Activated CD4-positive, alpha-beta T cell treated with anti-CD3 and anti-CD28 coated beads, Interleukin-2, amount 50 U/mL, for 4 hours (primary cell): ENCODE measurements around the gene GAREM1.

Source experiments
- DNase-seq, 2 experiments: peaks; one replicate each; pipeline ENCODE4 v3.0.0-alpha.2; 2020

GAREM1 gene

GRCh38 chr18:32286749-32287148, 183.9 kb downstream of the GAREM1 start:
- DNase-seq = no peak

GRCh38 chr18:32284284-32284683, 186.4 kb downstream of the GAREM1 start:
- DNase-seq = no peak

DNA sequence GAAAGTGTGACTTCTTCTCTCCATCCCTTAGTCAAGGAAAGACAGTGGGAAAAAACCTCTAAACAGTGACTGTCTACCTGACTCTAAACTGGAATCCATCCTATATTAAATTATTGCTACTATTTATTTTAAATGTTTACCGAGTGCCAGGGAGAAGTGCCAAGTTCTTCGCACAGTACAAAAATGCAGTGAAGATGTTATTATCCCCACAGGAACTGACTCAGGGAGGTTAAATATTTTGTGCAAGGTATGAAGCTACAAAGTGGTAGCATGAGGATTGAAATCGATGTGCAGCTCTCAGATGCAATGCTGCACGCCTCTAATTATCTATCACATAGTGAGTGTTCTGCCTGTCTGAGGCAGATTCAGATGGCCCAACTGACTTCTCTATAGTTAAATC, 189.8 kb downstream of the GAREM1 start:
- no peak for DNase-seq

DNA sequence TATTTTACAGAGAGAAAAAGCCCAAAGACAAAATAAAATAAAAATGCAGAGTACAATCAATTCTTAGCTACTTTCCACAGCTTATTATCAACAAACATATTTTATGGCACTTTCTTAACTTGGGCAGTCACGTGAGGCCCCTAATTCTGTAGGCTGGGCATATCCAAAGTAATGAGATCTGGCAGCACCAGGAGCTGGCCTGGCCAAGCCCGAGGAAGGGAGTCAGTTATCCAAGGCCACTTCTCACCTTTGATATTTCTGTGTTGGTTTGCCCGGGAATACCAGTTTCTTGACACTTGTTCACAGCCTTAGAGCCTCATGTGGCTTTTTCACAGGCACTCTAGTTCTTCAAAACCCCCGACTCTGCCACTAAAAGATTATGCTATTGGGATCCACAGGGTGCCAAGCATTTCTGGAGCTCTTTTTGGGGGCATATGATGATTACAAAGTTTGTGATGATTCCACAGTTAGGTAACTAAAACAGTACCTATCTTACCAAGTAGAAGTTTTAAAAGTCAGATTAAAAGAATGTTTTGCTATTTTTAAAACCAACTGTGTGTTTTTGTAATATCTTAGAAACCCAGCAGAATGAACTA, 190.4 kb downstream of the GAREM1 start:
- no peak for DNase-seq

DNA sequence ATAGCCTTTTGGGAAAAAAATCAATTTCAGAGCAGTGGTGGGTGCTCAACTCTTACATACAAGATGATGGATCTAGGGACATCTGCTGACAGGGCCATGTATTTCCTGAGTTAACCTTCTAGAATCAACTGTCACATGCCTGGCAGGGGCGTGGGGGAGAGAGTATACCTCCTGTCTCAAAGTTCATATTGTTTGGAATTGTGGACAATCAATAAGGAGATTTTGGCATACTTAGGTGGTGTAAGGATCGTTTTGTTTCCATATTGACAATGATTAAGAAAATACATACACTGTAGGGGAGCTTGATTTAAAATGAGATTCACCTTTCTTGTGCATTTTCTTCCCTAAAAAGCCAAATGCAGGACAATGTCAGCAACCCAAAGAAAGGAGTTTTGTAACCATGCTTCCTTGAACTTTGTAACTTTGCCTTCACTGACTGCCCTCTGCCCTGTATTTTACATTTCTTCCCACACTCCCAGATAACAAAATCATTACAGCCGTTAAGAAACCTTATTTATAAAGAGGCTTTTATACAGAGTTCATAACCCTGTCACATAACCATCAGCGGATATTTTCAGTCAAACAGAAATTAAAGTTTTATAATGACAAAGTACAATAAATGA, 192.4 kb downstream of the GAREM1 start:
- no peak for DNase-seq

DNA sequence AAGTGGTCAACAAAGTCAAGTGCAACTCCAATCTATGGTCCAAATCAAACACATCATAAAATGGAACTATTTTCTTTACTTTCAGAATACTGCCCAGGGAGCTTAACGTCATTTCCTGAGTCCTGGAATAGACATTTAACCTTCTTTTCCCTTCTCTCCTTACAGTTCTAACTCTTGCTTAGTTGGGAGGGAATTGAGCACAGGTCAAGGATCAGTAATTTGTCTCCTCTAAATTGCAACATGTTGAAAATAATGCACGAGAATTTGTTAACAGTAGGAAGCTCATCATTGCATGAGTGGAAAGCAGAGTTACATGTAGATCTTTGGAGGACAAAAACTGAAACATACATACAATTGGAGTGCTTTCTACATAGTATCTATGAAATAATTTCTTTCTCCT, 193.1 kb downstream of the GAREM1 start:
- no peak for DNase-seq

- no peak for DNase-seq
Measured at GRCh38 chr18:32276906-32277305, 193.8 kb downstream of the GAREM1 start.

GRCh38 chr18:32276256-32276655, 194.4 kb downstream of the GAREM1 start:
- DNase-seq = no peak

GRCh38 chr18:32275221-32275620, 195.5 kb downstream of the GAREM1 start:
- DNase-seq = no peak

DNA sequence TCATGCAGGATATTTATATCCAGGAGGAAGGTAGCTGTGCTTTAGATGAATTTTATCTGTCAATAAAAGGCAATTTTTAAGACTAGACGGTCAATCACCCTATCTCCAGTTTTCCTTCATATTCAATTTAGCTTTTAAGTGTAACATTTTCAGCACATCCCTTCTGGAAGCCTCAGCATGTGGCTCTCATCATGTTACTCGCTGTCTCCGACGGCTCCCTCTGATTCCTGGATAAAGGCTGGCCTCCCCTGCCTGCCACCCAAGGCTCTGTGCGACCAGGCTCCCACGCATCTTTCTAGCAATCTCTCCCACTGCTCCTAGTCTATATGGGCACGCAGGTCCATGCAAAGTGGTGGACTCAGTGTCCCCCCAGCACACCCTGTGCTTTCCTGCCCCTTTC, 196.4 kb downstream of the GAREM1 start:
- DNase-seq = no peak

- DNase-seq = no peak
Measured at GRCh38 chr18:32271672-32272208, 198.9 kb downstream of the GAREM1 start.

GRCh38 chr18:32270341-32270740, 200.3 kb downstream of the GAREM1 start:
- no peak for DNase-seq

- DNase-seq = no peak
Measured at GRCh38 chr18:32267463-32267862, 203.2 kb downstream of the GAREM1 start.

DNA sequence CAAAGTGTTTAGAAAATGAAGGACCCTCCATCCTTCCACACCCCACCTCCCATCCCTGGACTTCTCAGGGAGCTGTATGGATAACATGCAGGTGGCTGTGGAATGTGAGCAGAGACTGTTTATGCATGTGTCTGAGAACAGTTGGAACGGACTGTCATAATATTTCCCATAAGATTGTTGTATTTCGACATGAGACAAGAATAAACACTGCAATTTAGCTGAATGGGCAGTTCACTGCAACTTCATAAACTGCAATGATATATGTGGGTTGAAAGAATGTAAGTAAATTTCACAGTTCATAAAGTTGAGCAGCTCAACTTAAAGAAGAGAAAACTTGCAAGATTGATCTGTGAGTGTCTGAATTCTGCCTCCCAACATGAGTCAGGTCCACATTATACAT, 206.3 kb downstream of the GAREM1 start:
- no peak for DNase-seq

DNA sequence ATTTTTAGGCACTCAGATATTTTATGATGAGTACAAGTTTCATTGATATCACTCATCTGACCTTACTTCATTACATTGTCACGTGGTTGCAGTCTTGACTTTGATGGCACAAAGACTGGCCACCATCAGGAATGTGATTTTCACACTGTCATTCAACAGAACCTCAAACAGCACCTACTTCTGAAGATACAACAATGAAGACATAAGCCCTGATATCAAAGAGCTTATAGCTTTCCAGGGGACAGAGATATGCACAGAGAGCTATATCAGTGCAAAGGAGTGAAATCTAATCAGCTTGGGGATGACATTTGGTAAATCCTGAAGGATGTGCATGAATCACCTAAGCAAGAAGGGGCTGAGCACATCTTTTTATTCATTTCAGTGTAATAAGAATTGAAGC, 208.6 kb downstream of the GAREM1 start:
- no peak for DNase-seq

GRCh38 chr18:32261003-32261402, 209.7 kb downstream of the GAREM1 start:
- DNase-seq = no peak

- DNase-seq = no peak
Measured at GRCh38 chr18:32259553-32259952, 211.1 kb downstream of the GAREM1 start.

GRCh38 chr18:32258558-32259204, 212.0 kb downstream of the GAREM1 start:
- no peak for DNase-seq

GRCh38 chr18:32258148-32258547, 212.5 kb downstream of the GAREM1 start:
- DNase-seq = no peak

- no peak for DNase-seq
Measured at GRCh38 chr18:32257084-32257785, 213.4 kb downstream of the GAREM1 start.

- no peak for DNase-seq
Measured at GRCh38 chr18:32255570-32255969, 215.1 kb downstream of the GAREM1 start.

DNA sequence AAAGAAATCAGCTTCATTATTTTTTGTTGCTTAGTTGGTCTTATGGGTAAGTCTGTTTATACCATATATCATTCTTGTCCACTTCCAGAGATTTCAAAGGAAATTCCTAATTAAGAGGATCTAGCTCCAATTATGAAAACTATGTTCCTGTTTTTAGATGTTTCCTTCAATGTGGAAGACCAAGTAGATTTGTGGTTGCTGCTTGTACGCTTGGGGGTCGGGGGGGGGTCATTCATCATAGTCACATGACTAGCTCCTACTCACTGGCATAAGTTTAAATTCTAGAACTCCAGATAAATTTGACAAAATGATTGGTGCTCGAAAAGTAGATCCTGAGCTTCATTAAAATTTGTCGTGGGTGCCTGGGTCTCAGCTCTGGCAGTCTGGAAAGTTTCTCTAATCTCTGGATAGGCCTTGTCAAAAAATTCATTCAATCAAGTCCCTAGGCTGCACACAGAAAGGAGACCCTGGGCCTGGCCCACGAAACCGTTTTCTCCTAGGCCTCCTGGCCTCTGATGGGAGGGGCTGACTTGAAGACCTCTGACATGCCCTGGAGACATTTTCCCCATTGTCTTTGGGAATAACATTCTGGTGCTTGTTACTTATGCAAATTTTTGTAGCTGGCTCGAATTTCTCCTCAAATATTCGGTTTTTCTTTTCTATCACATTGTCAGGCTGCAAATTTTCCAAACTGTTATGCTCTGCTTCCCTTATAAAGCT, 218.4 kb downstream of the GAREM1 start:
- DNase-seq = no peak

GRCh38 chr18:32251466-32251865, 219.2 kb downstream of the GAREM1 start:
- no peak for DNase-seq
